GM23338 (cell line): ENCODE results near the gene RBM3. TPM values are rescaled to one million over a fixed set of nuclear protein-coding genes. Genes with fewer than 3 reads are reported as not detected.

ENCODE experiments used
- ATAC-seq: fragments of 200-7000 bp; cut with Tn5 transposase; 3 replicates; pipeline ENCODE4 v1.9.1; 2020
- DNase-seq: peaks from one replicate; pipeline ENCODE4 v3.0.0-alpha.2; 2015; ENCODE audit warnings: low spot score
- H2AFZ ChIP-seq: fragments of 200-600 bp; sonication (generic); 2 replicates; pipeline ENCODE4 v1.8.0; 2016; ENCODE audit warnings: antibody characterized with exemption, mild to moderate bottlenecking, moderate library complexity
- H3F3A ChIP-seq: fragments of 200-600 bp; sonication (generic); replicated peaks from 2 replicates; pipeline ENCODE4 v1.8.0; 2017; ENCODE audit warnings: antibody characterized with exemption, mixed run types, low read depth
- H3K27ac ChIP-seq: fragments of 200-600 bp; sonication (generic); 2 replicates; pipeline ENCODE4 v1.6.1; 2016; ENCODE audit warnings: low read depth
- H3K27me3 ChIP-seq: fragments of 200-600 bp; sonication (generic); 2 replicates; pipeline ENCODE4 v1.8.0; 2016; ENCODE audit warnings: mild to moderate bottlenecking, mixed run types, moderate library complexity; ENCODE audit not compliant: insufficient read depth
- H3K36me3 ChIP-seq: fragments of 200-600 bp; sonication (generic); 2 replicates; pipeline ENCODE4 v1.8.0; 2016; ENCODE audit warnings: mild to moderate bottlenecking; ENCODE audit not compliant: insufficient read depth
- H3K4me1 ChIP-seq: fragments of 200-600 bp; sonication (generic); 2 replicates; pipeline ENCODE4 v1.8.0; 2016; ENCODE audit warnings: mild to moderate bottlenecking, moderate library complexity; ENCODE audit not compliant: insufficient read depth
- H3K4me2 ChIP-seq: fragments of 200-600 bp; sonication (generic); 2 replicates; pipeline ENCODE4 v1.7.1; 2017; ENCODE audit warnings: mixed run types
- H3K4me3 ChIP-seq: fragments of 200-600 bp; sonication (generic); 2 replicates; pipeline ENCODE4 v1.6.1; 2016; ENCODE audit warnings: mixed run types
- H3K79me2 ChIP-seq: fragments of 200-600 bp; sonication (generic); replicated peaks from 2 replicates; pipeline ENCODE4 v1.8.0; 2017; ENCODE audit warnings: mild to moderate bottlenecking; ENCODE audit not compliant: insufficient read depth
- H3K9me2 ChIP-seq: fragments of 200-600 bp; sonication (generic); 2 replicates; pipeline ENCODE4 v1.8.0; 2017; ENCODE audit not compliant: insufficient read depth
- H4K20me1 ChIP-seq: fragments of 200-600 bp; sonication (generic); replicated peaks from 2 replicates; pipeline ENCODE4 v1.8.0; 2017; ENCODE audit warnings: mild to moderate bottlenecking; ENCODE audit not compliant: insufficient read depth
- H3K27ac Mint-ChIP-seq: 2 replicates; pipeline ENCODE4 v1.8.0; 2020; ENCODE audit warnings: inconsistent platforms, mild to moderate bottlenecking, moderate library complexity, mixed read lengths
- H3K27me3 Mint-ChIP-seq: 3 replicates; pipeline ENCODE4 v1.8.0; 2022; ENCODE audit warnings: low read depth, mild to moderate bottlenecking, moderate library complexity, mixed read lengths, inconsistent platforms; ENCODE audit not compliant: insufficient read depth, poor library complexity
- H3K36me3 Mint-ChIP-seq: 3 replicates; pipeline ENCODE4 v1.8.0; 2021; ENCODE audit warnings: low read depth, mild to moderate bottlenecking, inconsistent platforms, moderate library complexity, mixed read lengths
- H3K4me1 Mint-ChIP-seq: 3 replicates; pipeline ENCODE4 v1.8.0; 2020; ENCODE audit warnings: mild to moderate bottlenecking, inconsistent platforms, mixed read lengths
- H3K4me3 Mint-ChIP-seq: 3 replicates; pipeline ENCODE4 v1.8.0; 2021; ENCODE audit warnings: moderate library complexity, mild to moderate bottlenecking, inconsistent platforms, mixed read lengths
- H3K9me3 Mint-ChIP-seq: 3 replicates; pipeline ENCODE4 v1.8.0; 2020; ENCODE audit warnings: moderate library complexity, mild to moderate bottlenecking, inconsistent platforms, mixed read lengths
- CREB1 ChIP-seq: fragments of 250-450 bp; sonication (Bioruptor Pico); IDR thresholded peaks from 2 replicates; pipeline ENCODE4 v1.5.0; 2020; ENCODE audit warnings: low read depth, mild to moderate bottlenecking, moderate library complexity
- CTCF ChIP-seq, 2 experiments: fragments of 200-600 bp in 1 of 2; sonication (generic) in 1 of 2; conservative IDR thresholded peaks; 2 replicates each; pipeline versions ENCODE4 v1.5.1 to v1.6.1; 2016 to 2017; ENCODE audit warnings: antibody characterized with exemption in 2 of 2, low read depth in 2 of 2, mild to moderate bottlenecking in 2 of 2, moderate library complexity in 1 of 2
- ETS1 ChIP-seq: IDR thresholded peaks from 2 replicates; pipeline ENCODE4 v1.6.1; 2016; ENCODE audit warnings: antibody characterized with exemption
- EZH2 ChIP-seq: fragments of 200-600 bp; sonication (generic); IDR thresholded peaks from one replicate; pipeline ENCODE4 v1.8.0; 2017; ENCODE audit warnings: antibody characterized with exemption, mild to moderate bottlenecking, low read depth; ENCODE audit not compliant: unreplicated experiment
- EZH2phosphoT487 ChIP-seq: fragments of 200-600 bp; sonication (generic); IDR thresholded peaks from one replicate; pipeline ENCODE4 v1.8.1; 2018; ENCODE audit warnings: antibody characterized with exemption; ENCODE audit not compliant: unreplicated experiment
- JUNB ChIP-seq: IDR thresholded peaks from one replicate; pipeline ENCODE4 v1.6.1; 2016; ENCODE audit warnings: antibody characterized with exemption; ENCODE audit not compliant: unreplicated experiment
- NANOG ChIP-seq: IDR thresholded peaks from 2 replicates; pipeline ENCODE4 v1.6.1; 2016; ENCODE audit warnings: antibody characterized with exemption, borderline replicate concordance
- POLR2AphosphoS5 ChIP-seq: IDR thresholded peaks from 2 replicates; pipeline ENCODE4 v1.6.1; 2016; ENCODE audit warnings: antibody characterized with exemption, low read depth
- REST ChIP-seq: IDR thresholded peaks from one replicate; pipeline ENCODE4 v1.6.1; 2018; ENCODE audit warnings: antibody characterized with exemption; ENCODE audit not compliant: unreplicated experiment
- STAT1 ChIP-seq: IDR thresholded peaks from one replicate; pipeline ENCODE4 v1.6.1; 2016; ENCODE audit warnings: antibody characterized with exemption; ENCODE audit not compliant: unreplicated experiment
- ZNF114 ChIP-seq: fragments of 250-450 bp; sonication (Bioruptor Pico); IDR thresholded peaks from 2 replicates; pipeline ENCODE4 v1.5.0; 2020; ENCODE audit warnings: mild to moderate bottlenecking, moderate library complexity
- ZNF331 ChIP-seq: fragments of 250-450 bp; sonication (Bioruptor Pico); IDR thresholded peaks from 2 replicates; pipeline ENCODE4 v1.5.0; 2020; ENCODE audit warnings: low read depth, mild to moderate bottlenecking, moderate library complexity
- ZNF462 ChIP-seq: fragments of 250-450 bp; sonication (Bioruptor Pico); IDR thresholded peaks from 2 replicates; pipeline ENCODE4 v1.5.0; 2020; ENCODE audit warnings: mild to moderate bottlenecking, moderate library complexity
- polyA plus RNA-seq: library from polyadenylated mRNA; unstranded; fragments of >200 nt; fragmentation: Nextera tagmentation; extraction: Ambion mirVana; gene quantifications from 2 replicates; pipeline ENCODE4 v1.2.1, GENCODE V29; 2016
- total RNA-seq: library from RNA; depleted of rRNA; stranded (reverse); fragments of >200 nt; shearing (Covaris generic); gene quantifications from 2 replicates; pipeline ENCODE4 v1.2.3, GENCODE V29; 2014

The RBM3 gene
- total and polyA plus RNA-seq, 2 experiments from 2014 or later: 77.5 to 103 TPM

GRCh38 chrX:48578661-48579128, 4.4 kb downstream of the RBM3 start:
- Histone ChIP-seq H3K4me1 (no peaks in the 10 kb centered on the region), H4K20me1 (no peaks in the 10 kb centered on the region; the same call in 1 of the 2 replicates), H3K36me3 (peaks cover 32% of the 10 kb centered on the region), H3K79me2 (peaks cover 13% of the 10 kb centered on the region), H3F3A (peaks cover 9% of the 10 kb centered on the region; the same call in 1 of the 2 replicates), H3K27me3 (no peaks in the 10 kb centered on the region), H3K4me3 (no peak overlapping the region), H2AFZ (no peak overlapping the region), H3K4me2 (no peak overlapping the region), H3K27ac (no peak overlapping the region), H3K9me2 (no peaks in the 10 kb centered on the region)
- Mint-ChIP-seq H3K27ac (no peak overlapping the region; the same call in 1 of the 2 replicates), H3K4me3 (no peak overlapping the region), H3K9me3 (no peaks in the 10 kb centered on the region), H3K4me1 (peaks cover 8% of the 10 kb centered on the region; the same call in 2 of the 3 replicates), H3K27me3 (peaks cover 7% of the 10 kb centered on the region), H3K36me3 (peaks cover 59% of the 10 kb centered on the region)
- DNase-seq (no peak), ATAC-seq (no peak)
- TF ChIP-seq NANOG (no peak), EZH2 (no peak), CTCF (conservative IDR thresholded peaks at IDR 0.05; ENCODE audit: low read depth in 2 of 2) (no peak), JUNB (no peak), ZNF462 (CRISPR knock-in tag) (no peak), ZNF114 (CRISPR knock-in tag) (no peak), ZNF331 (no peak), STAT1 (no peak), REST (no peak), CREB1 (CRISPR knock-in tag) (no peak), POLR2AphosphoS5 (no peak; the same call in 1 of the 2 replicates), ETS1 (no peak), EZH2phosphoT487 (no peak)
